NCI-H460 (cell line): ENCODE measurements around the gene ZDHHC17. TPM values are rescaled to one million over a fixed set of nuclear protein-coding genes. Genes with fewer than 3 reads are reported as not detected.

Experiments
- total RNA-seq: library from RNA; depleted of rRNA; stranded (reverse); fragments of >200 nt; shearing (Covaris generic); gene quantifications from 2 replicates; pipeline ENCODE4 v1.2.3, GENCODE V29; 2014; rRNA removed

ZDHHC17 gene
- total RNA-seq, 1 experiment from 2014 or later: 31.2 TPM

Other genes starting within 250 kb of the ZDHHC17 start
- 37.7 and 43.4 TPM in 2 replicates for gene OSBPL8, start 204.3 kb upstream of the ZDHHC17 start, total RNA-seq
- gene CSRP2, start 114.9 kb downstream of the ZDHHC17 start, total RNA-seq: 3.8 and 4.0 TPM in 2 replicates